Left renal pelvis (tissue), 4 donors: Measurements from ENCODE around the gene CATSPER3. TPM values are rescaled to one million over a fixed set of nuclear protein-coding genes. Genes with fewer than 3 reads are reported as not detected.

Experiments
- DNase-seq, 4 donors: peaks; one replicate each; pipeline ENCODE4 v3.0.0-alpha.2; 2013; ENCODE audit warnings: low read depth in 4 of 4, low spot score in 3 of 4
- polyA plus RNA-seq, 4 donors: library from polyadenylated mRNA; unstranded; fragments of 120-200 nt; gene quantifications; one replicate each; pipeline ENCODE4 v1.2.1, GENCODE V29; 2013; ENCODE audit not compliant: insufficient read length in 4 of 4

Gene CATSPER3
- polyA plus RNA-seq, 4 donors = 0.67 to 1.8 (median 1.2) TPM

GRCh38 chr5:135027697-135028615 is 60.2 kb downstream of the CATSPER3 start:
- DNase-seq = no peak

- DNase-seq = no peak
Measured at GRCh38 chr5:135028791-135029476, 61.2 kb downstream of the CATSPER3 start.

- DNase-seq = no peak
Measured at GRCh38 chr5:135029477-135030122, 61.9 kb downstream of the CATSPER3 start.

- DNase-seq = no peak
Measured at GRCh38 chr5:135030123-135030955, 62.6 kb downstream of the CATSPER3 start.

GRCh38 chr5:135030956-135031812 is 63.5 kb downstream of the CATSPER3 start:
- DNase-seq = no peak

- no peak for DNase-seq
Measured at GRCh38 chr5:135031813-135032694, 64.3 kb downstream of the CATSPER3 start.

GRCh38 chr5:135032695-135032998 is 64.9 kb downstream of the CATSPER3 start:
- no peak for DNase-seq

- no peak for DNase-seq
Measured at GRCh38 chr5:135032999-135033861, 65.5 kb downstream of the CATSPER3 start.

- DNase-seq = no peak
Measured at GRCh38 chr5:135033901-135034235, 66.2 kb downstream of the CATSPER3 start, which contains the start of gene PITX1. Gene PITX1 (minus strand): TSS chr5:135034228. CDS start chr5:135033881, 347 bp downstream.

- DNase-seq = no peak
Measured at GRCh38 chr5:135034236-135034962, 66.7 kb downstream of the CATSPER3 start.

GRCh38 chr5:135034963-135035677 is 67.4 kb downstream of the CATSPER3 start:
- no peak for DNase-seq

- no peak for DNase-seq
Measured at GRCh38 chr5:135035678-135036030, 67.9 kb downstream of the CATSPER3 start.

- no peak for DNase-seq
Measured at GRCh38 chr5:135036405-135036804, 68.7 kb downstream of the CATSPER3 start.

GRCh38 chr5:135037519-135038204 is 70.0 kb downstream of the CATSPER3 start:
- no peak for DNase-seq

- no peak for DNase-seq
Measured at GRCh38 chr5:135038205-135038812, 70.6 kb downstream of the CATSPER3 start.
